GM19023 (cell line): ENCODE measurements around the gene MRPL4.
"Not testable (repeated sequence)": the region's sequence is repeated elsewhere in the genome, so short reads cannot be mapped to it uniquely, and the experiment has no call there.

Source experiments
- ATAC-seq: cut with Tn5 transposase; IDR thresholded peaks from one replicate; pipeline ENCODE4 v1.9.1; 2021; ENCODE audit warnings: mild to moderate bottlenecking, moderate library complexity; ENCODE audit not compliant: unreplicated experiment

The MRPL4 gene

GRCh38 chr19:10230173-10230860 is 21.7 kb upstream of the MRPL4 start:
- ATAC-seq = peak; percentile 23

- peak; percentile 50 for ATAC-seq
Measured at GRCh38 chr19:10230861-10231611, 21.0 kb upstream of the MRPL4 start, which contains the start of gene S1PR2. Gene S1PR2 (minus strand): TSS chr19:10231331. CDS start chr19:10224905, 6,426 bp downstream.

- no peak for ATAC-seq
Measured at GRCh38 chr19:10231612-10232228, 20.3 kb upstream of the MRPL4 start.

- ATAC-seq = no peak
Measured at GRCh38 chr19:10233946-10234345, 18.1 kb upstream of the MRPL4 start.

GRCh38 chr19:10235003-10235402 is 17.0 kb upstream of the MRPL4 start:
- ATAC-seq = no peak

- ATAC-seq = not testable (repeated sequence)
Measured at GRCh38 chr19:10235409-10235808, 16.6 kb upstream of the MRPL4 start.

GRCh38 chr19:10237702-10238101 is 14.3 kb upstream of the MRPL4 start:
- no peak for ATAC-seq

GRCh38 chr19:10238172-10238783 is 13.7 kb upstream of the MRPL4 start:
- ATAC-seq = no peak

- not testable (repeated sequence) for ATAC-seq
Measured at GRCh38 chr19:10241826-10242449, 10.1 kb upstream of the MRPL4 start.

GRCh38 chr19:10243606-10244005 is 8.4 kb upstream of the MRPL4 start:
- ATAC-seq = no peak

- no peak for ATAC-seq
Measured at GRCh38 chr19:10245189-10245939, 6.7 kb upstream of the MRPL4 start.

- ATAC-seq = no peak
Measured at GRCh38 chr19:10246511-10246910, 5.5 kb upstream of the MRPL4 start.

GRCh38 chr19:10252707-10253106 is 693 bp downstream of the MRPL4 start:
- ATAC-seq = no peak

- no peak for ATAC-seq
Measured at GRCh38 chr19:10254244-10254643, 2.2 kb downstream of the MRPL4 start.

GRCh38 chr19:10255358-10255757 is 3.3 kb downstream of the MRPL4 start:
- ATAC-seq = no peak

- ATAC-seq = no peak
Measured at GRCh38 chr19:10256551-10256950, 4.5 kb downstream of the MRPL4 start.

- ATAC-seq = no peak
Measured at GRCh38 chr19:10256970-10257615, 5.1 kb downstream of the MRPL4 start.

- ATAC-seq = no peak
Measured at GRCh38 chr19:10258080-10258710, 6.2 kb downstream of the MRPL4 start.

GRCh38 chr19:10259162-10259905 is 7.3 kb downstream of the MRPL4 start:
- no peak for ATAC-seq
